Mesenchymal stem cell (in vitro differentiated cells and primary cell): ENCODE data around the gene NFIX.

Source experiments
- DNase-seq: peaks from one replicate; pipeline ENCODE4 v3.0.0-alpha.2; 2013
- H2AFZ ChIP-seq: one replicate; pipeline ENCODE4 v1.6.1; 2013; ENCODE audit warnings: low read depth, mild to moderate bottlenecking, control low read depth, inconsistent platforms, low read length, moderate library complexity
- H2AK5ac ChIP-seq: 2 replicates; pipeline ENCODE4 v1.6.1; 2013; ENCODE audit warnings: low read length, moderate library complexity, mild to moderate bottlenecking, inconsistent platforms; ENCODE audit not compliant: severe bottlenecking
- H2BK120ac ChIP-seq: one replicate; pipeline ENCODE4 v1.6.1; 2013; ENCODE audit warnings: low read depth, mild to moderate bottlenecking, inconsistent platforms, low read length, moderate library complexity
- H2BK12ac ChIP-seq, 2 experiments: one replicate each; pipeline ENCODE4 v1.6.1; 2013; ENCODE audit warnings: inconsistent platforms in 2 of 2, low read length in 2 of 2, mild to moderate bottlenecking in 2 of 2, moderate library complexity in 2 of 2, control low read depth in 1 of 2
- H2BK15ac ChIP-seq: one replicate; pipeline ENCODE4 v1.6.1; 2013; ENCODE audit warnings: mild to moderate bottlenecking, low read depth, inconsistent platforms; ENCODE audit not compliant: poor library complexity, severe bottlenecking
- H2BK5ac ChIP-seq: 2 replicates; pipeline ENCODE4 v1.6.1; 2013; ENCODE audit warnings: low read depth, mild to moderate bottlenecking, low read length, control low read depth, inconsistent platforms; ENCODE audit not compliant: poor library complexity, severe bottlenecking
- H3K14ac ChIP-seq, 2 experiments: one replicate each; pipeline ENCODE4 v1.6.1; 2013; ENCODE audit warnings: inconsistent platforms in 2 of 2, low read length in 2 of 2, control low read depth in 1 of 2, mild to moderate bottlenecking in 1 of 2, moderate library complexity in 1 of 2
- H3K18ac ChIP-seq, 2 experiments: one replicate each; pipeline ENCODE4 v1.6.1; 2013; ENCODE audit warnings: inconsistent platforms in 2 of 2, low read length in 2 of 2, control low read depth in 1 of 2, low read depth in 1 of 2, mild to moderate bottlenecking in 1 of 2
- H3K23ac ChIP-seq, 2 experiments: one replicate each; pipeline ENCODE4 v1.6.1; 2013; ENCODE audit warnings: inconsistent platforms in 2 of 2, low read length in 2 of 2, mild to moderate bottlenecking in 2 of 2, moderate library complexity in 2 of 2, control low read depth in 1 of 2
- H3K27ac ChIP-seq: 2 replicates; pipeline ENCODE4 v1.5.1; 2013; ENCODE audit warnings: mild to moderate bottlenecking, moderate library complexity, low read length, control low read depth, inconsistent platforms; ENCODE audit not compliant: poor library complexity, severe bottlenecking
- H3K27me3 ChIP-seq, 2 experiments: 2 replicates each; pipeline versions ENCODE4 v1.6.1 to v1.7.0; 2013; ENCODE audit warnings: low read length in 2 of 2, mild to moderate bottlenecking in 2 of 2, moderate library complexity in 2 of 2, control low read depth in 1 of 2, inconsistent platforms in 1 of 2; ENCODE audit not compliant: control insufficient read depth in 1 of 2, insufficient read depth in 1 of 2
- H3K36me3 ChIP-seq, 2 experiments: 2 replicates each; pipeline versions ENCODE4 v1.6.1 to v1.7.0; 2013; ENCODE audit warnings: low read length in 2 of 2, control low read depth in 1 of 2, inconsistent platforms in 1 of 2, low read depth in 1 of 2, mild to moderate bottlenecking in 1 of 2; ENCODE audit not compliant: insufficient read depth in 2 of 2, control insufficient read depth in 1 of 2
- H3K4ac ChIP-seq, 2 experiments: one replicate each; pipeline ENCODE4 v1.6.1; 2013; ENCODE audit warnings: inconsistent platforms in 2 of 2, low read length in 2 of 2, mild to moderate bottlenecking in 2 of 2, moderate library complexity in 2 of 2, control low read depth in 1 of 2, low read depth in 1 of 2
- H3K4me1 ChIP-seq: 2 replicates; pipeline ENCODE4 v1.6.1; 2013; ENCODE audit warnings: low read depth, low read length, control low read depth; ENCODE audit not compliant: control insufficient read depth, insufficient read depth
- H3K4me2 ChIP-seq: 2 replicates; pipeline ENCODE4 v1.6.1; 2013; ENCODE audit warnings: low read length, mild to moderate bottlenecking, inconsistent platforms; ENCODE audit not compliant: poor library complexity, severe bottlenecking
- H3K4me3 ChIP-seq, 2 experiments: 2 replicates each; pipeline versions ENCODE4 v1.5.1 to v1.7.0; 2013; ENCODE audit warnings: low read length in 2 of 2, mild to moderate bottlenecking in 2 of 2, control low read depth in 1 of 2, low read depth in 1 of 2; ENCODE audit not compliant: insufficient read depth in 1 of 2
- H3K79me1 ChIP-seq: replicated peaks from 2 replicates; pipeline ENCODE4 v1.6.1; 2013; ENCODE audit warnings: mild to moderate bottlenecking, control low read depth, low read length, inconsistent platforms; ENCODE audit not compliant: poor library complexity, severe bottlenecking
- H3K9ac ChIP-seq: 2 replicates; pipeline ENCODE4 v1.7.0; 2013; ENCODE audit warnings: mild to moderate bottlenecking, low read length, moderate library complexity
- H3K9me3 ChIP-seq: 2 replicates; pipeline ENCODE4 v1.7.0; 2013; ENCODE audit warnings: mild to moderate bottlenecking, low read length; ENCODE audit not compliant: control insufficient read depth
- H4K8ac ChIP-seq: one replicate; pipeline ENCODE4 v1.6.1; 2013; ENCODE audit warnings: inconsistent platforms, mild to moderate bottlenecking, low read length, moderate library complexity
- H4K91ac ChIP-seq: one replicate; pipeline ENCODE4 v1.6.1; 2013; ENCODE audit warnings: mild to moderate bottlenecking, low read length, inconsistent platforms
- WGBS: methylation state at CpG from one replicate; pipeline ENCODE4 v1.1.7; 2013; ENCODE audit warnings: mixed read lengths; 5-methylcytosine and 5-hydroxymethylcytosine counted together

NFIX gene

GRCh38 chr19:13138916-13139198 is 143.6 kb downstream of the NFIX start:
- Histone ChIP-seq H3K36me3 (peaks cover 51 to 72% of the 10 kb centered on the region in 2 experiments), H3K4ac (no peak overlapping the region), H3K23ac (no peak overlapping the region), H2BK5ac (no peak overlapping the region), H3K14ac (no peak overlapping the region), H4K91ac (peak overlapping the region; percentile 12), H3K27ac (no peak overlapping the region), H2BK12ac (no peak overlapping the region), H2AK5ac (no peak overlapping the region), H2BK120ac (no peak overlapping the region), H3K18ac (no peak overlapping the region), H4K8ac (no peak overlapping the region), H2BK15ac (no peak overlapping the region), H3K9ac (no peak overlapping the region), H3K9me3 (no peaks in the 10 kb centered on the region), H3K4me2 (no peak overlapping the region), H3K4me1 (peaks cover 5% of the 10 kb centered on the region), H2AFZ (no peak overlapping the region), H3K4me3 (no peak overlapping the region), H3K27me3 (no peaks in the 10 kb centered on the region), H3K79me1 (peaks cover 41% of the 10 kb centered on the region)
- WGBS: 95% methylated on average over 8 of the region's 10 CpGs
- no peak for DNase-seq

- H3K4ac ChIP-seq: no peak overlapping the region
- H3K4me2 ChIP-seq: no peak overlapping the region
- H3K4me1 ChIP-seq: peaks cover 5% of the 10 kb centered on the region
- no peaks in the 10 kb centered on the region for H3K9me3 ChIP-seq
- no peak overlapping the region for H3K23ac ChIP-seq
- H2BK15ac ChIP-seq: no peak overlapping the region
- H3K14ac ChIP-seq: no peak overlapping the region
- no peak overlapping the region for H3K9ac ChIP-seq
- H3K27ac ChIP-seq: no peak overlapping the region
- no peak overlapping the region for H2BK120ac ChIP-seq
- H3K36me3 ChIP-seq: peaks cover 57 to 74% of the 10 kb centered on the region in 2 experiments
- H3K4me3 ChIP-seq: no peak overlapping the region
- H2BK5ac ChIP-seq: no peak overlapping the region
- H2AFZ ChIP-seq: no peak overlapping the region
- H3K79me1 ChIP-seq: peaks cover 45% of the 10 kb centered on the region
- H2BK12ac ChIP-seq: no peak overlapping the region
- no peak overlapping the region for H4K91ac ChIP-seq
- DNase-seq: no peak
- no peak overlapping the region for H2AK5ac ChIP-seq
- H3K18ac ChIP-seq: no peak overlapping the region
- WGBS: 87% methylated on average over 7 of the region's 11 CpGs
- H3K27me3 ChIP-seq: no peaks in the 10 kb centered on the region
- H4K8ac ChIP-seq: no peak overlapping the region
Observed at GRCh38 chr19:13139633-13140311, 144.5 kb downstream of the NFIX start.

GRCh38 chr19:13146763-13147563 is 151.7 kb downstream of the NFIX start:
- Histone ChIP-seq H3K79me1 (peaks cover 24% of the 10 kb centered on the region), H3K23ac (no peak overlapping the region), H3K9ac (no peak overlapping the region), H3K4ac (no peak overlapping the region), H2AK5ac (no peak overlapping the region), H3K4me3 (no peak overlapping the region), H3K4me2 (no peak overlapping the region), H3K9me3 (no peaks in the 10 kb centered on the region), H2BK5ac (no peak overlapping the region), H2BK12ac (no peak overlapping the region), H3K4me1 (peaks cover 11% of the 10 kb centered on the region), H4K91ac (no peak overlapping the region), H3K36me3 (peaks cover 18 to 25% of the 10 kb centered on the region in 2 experiments), H3K27ac (no peak overlapping the region), H2BK120ac (no peak overlapping the region), H2BK15ac (no peak overlapping the region), H3K14ac (no peak overlapping the region), H2AFZ (no peak overlapping the region), H3K18ac (no peak overlapping the region), H4K8ac (no peak overlapping the region), H3K27me3 (no peaks in the 10 kb centered on the region)
- 82% methylated on average over 12 of the region's 16 CpGs for WGBS
- no peak for DNase-seq
